ENCODE results near the gene RIC8B.

RIC8B gene

GRCh38 chr12:106741247-106741646 lies 33.2 kb upstream of the RIC8B start:
- Histone ChIP-seq H3K9me3 (ENCODE audit: control insufficient read depth, insufficient read depth, low read length) (no peaks in the 10 kb centered on the region), H3K4me1 (ENCODE audit: control insufficient read depth, insufficient read depth, low read length) (peaks cover 18% of the 10 kb centered on the region), H3K9ac (ENCODE audit: low read depth, low read length) (no peak overlapping the region), H3K4me3 (ENCODE audit: low read depth, low read length) (no peak overlapping the region), H3K36me3 (ENCODE audit: control insufficient read depth, insufficient read depth, low read length) (no peaks in the 10 kb centered on the region), H3K27me3 (ENCODE audit: control insufficient read depth, insufficient read depth, low read length) (no peaks in the 10 kb centered on the region)

- H3K4me3 ChIP-seq (ENCODE audit: low read depth, low read length) = no peak overlapping the region
- peaks cover 18% of the 10 kb centered on the region for H3K4me1 ChIP-seq (ENCODE audit: control insufficient read depth, insufficient read depth, low read length)
- no peak overlapping the region for H3K9ac ChIP-seq (ENCODE audit: low read depth, low read length)
- no peaks in the 10 kb centered on the region for H3K27me3 ChIP-seq (ENCODE audit: control insufficient read depth, insufficient read depth, low read length)
- no peaks in the 10 kb centered on the region for H3K9me3 ChIP-seq (ENCODE audit: control insufficient read depth, insufficient read depth, low read length)
- no peaks in the 10 kb centered on the region for H3K36me3 ChIP-seq (ENCODE audit: control insufficient read depth, insufficient read depth, low read length)
Measured at GRCh38 chr12:106743270-106743988, 31.1 kb upstream of the RIC8B start.

GRCh38 chr12:106744600-106744999 lies 29.9 kb upstream of the RIC8B start:
- Histone ChIP-seq H3K27me3 (ENCODE audit: control insufficient read depth, insufficient read depth, low read length) (no peaks in the 10 kb centered on the region), H3K36me3 (ENCODE audit: control insufficient read depth, insufficient read depth, low read length) (no peaks in the 10 kb centered on the region), H3K9me3 (ENCODE audit: control insufficient read depth, insufficient read depth, low read length) (no peaks in the 10 kb centered on the region), H3K4me1 (ENCODE audit: control insufficient read depth, insufficient read depth, low read length) (peaks cover 18% of the 10 kb centered on the region), H3K9ac (ENCODE audit: low read depth, low read length) (no peak overlapping the region), H3K4me3 (ENCODE audit: low read depth, low read length) (no peak overlapping the region)

GRCh38 chr12:106745181-106745745 lies 29.2 kb upstream of the RIC8B start:
- no peaks in the 10 kb centered on the region for H3K27me3 ChIP-seq (ENCODE audit: control insufficient read depth, insufficient read depth, low read length)
- H3K4me1 ChIP-seq (ENCODE audit: control insufficient read depth, insufficient read depth, low read length) = peaks cover 12% of the 10 kb centered on the region

GRCh38 chr12:106747973-106748436 lies 26.5 kb upstream of the RIC8B start:
- H3K4me1 ChIP-seq (ENCODE audit: control insufficient read depth, insufficient read depth, low read length) = peaks cover 6% of the 10 kb centered on the region
- H3K4me3 ChIP-seq (ENCODE audit: low read depth, low read length) = no peak overlapping the region
- no peaks in the 10 kb centered on the region for H3K36me3 ChIP-seq (ENCODE audit: control insufficient read depth, insufficient read depth, low read length)
- no peaks in the 10 kb centered on the region for H3K9me3 ChIP-seq (ENCODE audit: control insufficient read depth, insufficient read depth, low read length)
- no peaks in the 10 kb centered on the region for H3K27me3 ChIP-seq (ENCODE audit: control insufficient read depth, insufficient read depth, low read length)
- H3K9ac ChIP-seq (ENCODE audit: low read depth, low read length) = no peak overlapping the region

More at GRCh38 chr12:106745181-106745745, 29.2 kb upstream of the RIC8B start:
- Histone ChIP-seq H3K9me3 (ENCODE audit: control insufficient read depth, insufficient read depth, low read length) (no peaks in the 10 kb centered on the region), H3K4me3 (ENCODE audit: low read depth, low read length) (no peak overlapping the region), H3K9ac (ENCODE audit: low read depth, low read length) (no peak overlapping the region), H3K36me3 (ENCODE audit: control insufficient read depth, insufficient read depth, low read length) (no peaks in the 10 kb centered on the region)

- H3K9me3 ChIP-seq (ENCODE audit: control insufficient read depth, insufficient read depth, low read length) = no peaks in the 10 kb centered on the region
- H3K36me3 ChIP-seq (ENCODE audit: control insufficient read depth, insufficient read depth, low read length) = no peaks in the 10 kb centered on the region
- H3K4me1 ChIP-seq (ENCODE audit: control insufficient read depth, insufficient read depth, low read length) = no peaks in the 10 kb centered on the region
- no peak overlapping the region for H3K4me3 ChIP-seq (ENCODE audit: low read depth, low read length)
- H3K9ac ChIP-seq (ENCODE audit: low read depth, low read length) = no peak overlapping the region
- H3K27me3 ChIP-seq (ENCODE audit: control insufficient read depth, insufficient read depth, low read length) = no peaks in the 10 kb centered on the region
Measured at GRCh38 chr12:106750524-106750923, 24.0 kb upstream of the RIC8B start.

- H3K4me1 ChIP-seq (ENCODE audit: control insufficient read depth, insufficient read depth, low read length) = no peaks in the 10 kb centered on the region
- H3K36me3 ChIP-seq (ENCODE audit: control insufficient read depth, insufficient read depth, low read length) = no peaks in the 10 kb centered on the region
- H3K27me3 ChIP-seq (ENCODE audit: control insufficient read depth, insufficient read depth, low read length) = no peaks in the 10 kb centered on the region
- no peak overlapping the region for H3K4me3 ChIP-seq (ENCODE audit: low read depth, low read length)
- H3K9me3 ChIP-seq (ENCODE audit: control insufficient read depth, insufficient read depth, low read length) = no peaks in the 10 kb centered on the region
- H3K9ac ChIP-seq (ENCODE audit: low read depth, low read length) = no peak overlapping the region
Measured at GRCh38 chr12:106753526-106753925, 21.0 kb upstream of the RIC8B start.

- Histone ChIP-seq H3K4me1 (ENCODE audit: control insufficient read depth, insufficient read depth, low read length) (no peaks in the 10 kb centered on the region), H3K9ac (ENCODE audit: low read depth, low read length) (no peak overlapping the region), H3K4me3 (ENCODE audit: low read depth, low read length) (no peak overlapping the region), H3K9me3 (ENCODE audit: control insufficient read depth, insufficient read depth, low read length) (no peaks in the 10 kb centered on the region), H3K36me3 (ENCODE audit: control insufficient read depth, insufficient read depth, low read length) (no peaks in the 10 kb centered on the region), H3K27me3 (ENCODE audit: control insufficient read depth, insufficient read depth, low read length) (no peaks in the 10 kb centered on the region)
Measured at GRCh38 chr12:106754331-106754730, 20.2 kb upstream of the RIC8B start.

GRCh38 chr12:106757623-106758348 lies 16.7 kb upstream of the RIC8B start:
- Histone ChIP-seq H3K4me1 (ENCODE audit: control insufficient read depth, insufficient read depth, low read length) (peaks cover 11% of the 10 kb centered on the region), H3K9ac (ENCODE audit: low read depth, low read length) (no peak overlapping the region), H3K9me3 (ENCODE audit: control insufficient read depth, insufficient read depth, low read length) (no peaks in the 10 kb centered on the region), H3K4me3 (ENCODE audit: low read depth, low read length) (no peak overlapping the region), H3K27me3 (ENCODE audit: control insufficient read depth, insufficient read depth, low read length) (no peaks in the 10 kb centered on the region), H3K36me3 (ENCODE audit: control insufficient read depth, insufficient read depth, low read length) (no peaks in the 10 kb centered on the region)

- Histone ChIP-seq H3K36me3 (ENCODE audit: control insufficient read depth, insufficient read depth, low read length) (no peaks in the 10 kb centered on the region), H3K27me3 (ENCODE audit: control insufficient read depth, insufficient read depth, low read length) (no peaks in the 10 kb centered on the region), H3K4me1 (ENCODE audit: control insufficient read depth, insufficient read depth, low read length) (peaks cover 11% of the 10 kb centered on the region), H3K9ac (ENCODE audit: low read depth, low read length) (no peak overlapping the region), H3K4me3 (ENCODE audit: low read depth, low read length) (no peak overlapping the region), H3K9me3 (ENCODE audit: control insufficient read depth, insufficient read depth, low read length) (no peaks in the 10 kb centered on the region)
Measured at GRCh38 chr12:106758349-106759110, 16.0 kb upstream of the RIC8B start.

- Histone ChIP-seq H3K9ac (ENCODE audit: low read depth, low read length) (peak overlapping the region; percentile 2), H3K36me3 (ENCODE audit: control insufficient read depth, insufficient read depth, low read length) (no peaks in the 10 kb centered on the region), H3K9me3 (ENCODE audit: control insufficient read depth, insufficient read depth, low read length) (no peaks in the 10 kb centered on the region), H3K4me3 (ENCODE audit: low read depth, low read length) (peak overlapping the region; percentile 8), H3K27me3 (ENCODE audit: control insufficient read depth, insufficient read depth, low read length) (no peaks in the 10 kb centered on the region), H3K4me1 (ENCODE audit: control insufficient read depth, insufficient read depth, low read length) (peaks cover 11% of the 10 kb centered on the region)
Measured at GRCh38 chr12:106759526-106760183, 14.8 kb upstream of the RIC8B start.
